HepG2 (cell line): ENCODE data around the gene CLDN15. TPM values are rescaled to one million over a fixed set of nuclear protein-coding genes. Genes with fewer than 3 reads are reported as not detected.

ENCODE experiments used
- FOXK2 ChIP-seq: fragments of 450-650 bp; IDR thresholded peaks from 2 replicates; pipeline ENCODE4 v1.6.1; 2016
- FOXM1 ChIP-seq: sonication (generic); formaldehyde crosslinking; IDR thresholded peaks from 2 replicates; pipeline ENCODE4 v1.5.0; 2020; ENCODE audit warnings: missing genetic modification reagents
- GABPB1 ChIP-seq: IDR thresholded peaks from 2 replicates; pipeline ENCODE4 v1.6.1; 2016; ENCODE audit warnings: mild to moderate bottlenecking, missing genetic modification reagents, moderate library complexity, missing compliant biosample characterization
- LCORL ChIP-seq, 2 experiments: fragments of 450-650 bp in 1 of 2; sonication (generic) in 1 of 2; formaldehyde crosslinking in 1 of 2; IDR thresholded peaks; 2 replicates each; pipeline versions ENCODE4 v1.5.0 to v1.6.1; 2017 to 2020; ENCODE audit warnings: antibody characterized with exemption in 1 of 2, missing genetic modification reagents in 1 of 2
- MATR3 ChIP-seq: sonication (generic); formaldehyde crosslinking; IDR thresholded peaks from 2 replicates; pipeline ENCODE4 v1.4.0; 2020; ENCODE audit warnings: missing genetic modification reagents
- NFKBIZ ChIP-seq: IDR thresholded peaks from 2 replicates; pipeline ENCODE4 v1.6.1; 2018; ENCODE audit warnings: missing genetic modification reagents, missing compliant biosample characterization
- POLR2G ChIP-seq: fragments of 200-400 bp; formaldehyde crosslinking; IDR thresholded peaks from 2 replicates; pipeline ENCODE4 v1.6.1; 2018; ENCODE audit warnings: mild to moderate bottlenecking, low read depth, low read length, moderate library complexity
- ZC3H4 ChIP-seq: sonication (generic); formaldehyde crosslinking; IDR thresholded peaks from 2 replicates; pipeline ENCODE4 v1.4.0; 2020; ENCODE audit warnings: missing genetic modification reagents, borderline replicate concordance
- ZFP36 ChIP-seq: fragments of 150-350 bp; IDR thresholded peaks from 2 replicates; pipeline ENCODE4 v1.6.1; 2018; ENCODE audit warnings: borderline replicate concordance, low read length, low read depth; ENCODE audit not compliant: partially characterized antibody
- ZNF251 ChIP-seq: sonication (generic); formaldehyde crosslinking; IDR thresholded peaks from 2 replicates; pipeline ENCODE4 v1.9.0; 2021; ENCODE audit warnings: mild to moderate bottlenecking, missing genetic modification reagents
- ZNF276 ChIP-seq: sonication (generic); formaldehyde crosslinking; IDR thresholded peaks from 2 replicates; pipeline ENCODE4 v1.4.0; 2020; ENCODE audit warnings: mild to moderate bottlenecking, low read depth, missing genetic modification reagents
- ZNF292 ChIP-seq: sonication (generic); formaldehyde crosslinking; IDR thresholded peaks from 2 replicates; pipeline ENCODE4 v1.8.1; 2022; ENCODE audit warnings: mild to moderate bottlenecking, low read depth, missing genetic modification reagents, borderline replicate concordance
- ZNF33A ChIP-seq: sonication (generic); formaldehyde crosslinking; IDR thresholded peaks from 2 replicates; pipeline ENCODE4 v1.5.1; 2020; ENCODE audit warnings: missing genetic modification reagents, mild to moderate bottlenecking, moderate library complexity, borderline replicate concordance
- ZNF350 ChIP-seq: sonication (generic); formaldehyde crosslinking; IDR thresholded peaks from 2 replicates; pipeline ENCODE4 v1.4.0; 2020; ENCODE audit warnings: mild to moderate bottlenecking, low read depth, missing genetic modification reagents, borderline replicate concordance
- ZNF441 ChIP-seq: sonication (generic); formaldehyde crosslinking; IDR thresholded peaks from 2 replicates; pipeline ENCODE4 v1.7.0; 2021; ENCODE audit warnings: missing genetic modification reagents, borderline replicate concordance
- ZNF674 ChIP-seq: sonication (generic); formaldehyde crosslinking; IDR thresholded peaks from 2 replicates; pipeline ENCODE4 v1.5.0; 2020; ENCODE audit warnings: low read depth, mild to moderate bottlenecking, missing genetic modification reagents
- ZNF703 ChIP-seq: sonication (generic); formaldehyde crosslinking; IDR thresholded peaks from 2 replicates; pipeline ENCODE4 v1.5.1; 2020; ENCODE audit warnings: missing genetic modification reagents, mild to moderate bottlenecking, moderate library complexity, borderline replicate concordance
- ZNF724P ChIP-seq: sonication (generic); formaldehyde crosslinking; IDR thresholded peaks from 2 replicates; pipeline ENCODE4 v1.8.0; 2022; ENCODE audit warnings: missing genetic modification reagents, borderline replicate concordance
- polyA plus RNA-seq, 8 experiments: library from polyadenylated mRNA; depleted of rRNA in 3 of 8; stranded (reverse) in 7 of 8; unstranded in 1 of 8; fragments of >200 nt; fragmentation: Illumina TruSeq in 4 of 8; extraction: Trizol in 4 of 8; gene quantifications; 2 replicates each; pipeline versions ENCODE4 v1.2.1 to v1.2.3, GENCODE V29; 2011 to 2016; ENCODE audit warnings: low read depth in 4 of 8, missing spikeins in 1 of 8, mixed read lengths in 1 of 8; ENCODE audit not compliant: insufficient read depth in 1 of 8
- total RNA-seq, 5 experiments: library from RNA; depleted of rRNA; stranded (reverse); fragments of >200 nt; fragmentation: Illumina TruSeq; extraction: Trizol; gene quantifications; 2 replicates each; pipeline ENCODE4 v1.2.3, GENCODE V29; 2016; ENCODE audit warnings: low read depth in 1 of 5
- TF ChIP-seq, protein P1 (sequence below): sonication (generic); formaldehyde crosslinking; IDR thresholded peaks from 2 replicates; pipeline ENCODE4 v1.5.0; 2020; ENCODE audit warnings: mild to moderate bottlenecking, missing genetic modification reagents, borderline replicate concordance
- TF ChIP-seq, protein P2 (sequence below): sonication (generic); formaldehyde crosslinking; IDR thresholded peaks from 2 replicates; pipeline ENCODE4 v1.5.0; 2020; ENCODE audit warnings: missing genetic modification reagents, mild to moderate bottlenecking, borderline replicate concordance

CLDN15 gene
- total and polyA plus RNA-seq, 2 of the 13 experiments (the other 11 are each of a cell fraction or from before 2014, with no cell fraction given): 7.1 to 17.8 TPM

- TF ChIP-seq ZNF276 (CRISPR knock-in tag) (0 out of 2 replicates have a peak, but pooled peaks have one; percentile 15), POLR2G (no peak; the same call in 1 of the 2 replicates), ZNF724P (no peak; the same call in 1 of the 2 replicates), ZNF251 (no peak), ZFP36 (no peak), FOXK2 (peak; percentile 30; the same call in 1 of the 2 replicates), ZNF292 (CRISPR knock-in tag) (no peak; the same call in 1 of the 2 replicates), ZNF33A (CRISPR knock-in tag) (no peak), GABPB1 (no peak), NFKBIZ (no peak), FOXM1 (CRISPR knock-in tag) (no peak), MATR3 (CRISPR knock-in tag) (no peak), ZNF441 (CRISPR knock-in tag) (no peak), ZNF703 (no peak), ZNF350 (CRISPR knock-in tag) (no peak), LCORL (IDR thresholded peaks at IDR 0.05) (no peak), LCORL (CRISPR knock-in tag; IDR thresholded peaks at IDR 0.05) (no peak; the same call in 1 of the 2 replicates), ZNF674 (CRISPR knock-in tag) (no peak), ZC3H4 (CRISPR knock-in tag) (no peak)
- TF ChIP-seq, protein P1, sequence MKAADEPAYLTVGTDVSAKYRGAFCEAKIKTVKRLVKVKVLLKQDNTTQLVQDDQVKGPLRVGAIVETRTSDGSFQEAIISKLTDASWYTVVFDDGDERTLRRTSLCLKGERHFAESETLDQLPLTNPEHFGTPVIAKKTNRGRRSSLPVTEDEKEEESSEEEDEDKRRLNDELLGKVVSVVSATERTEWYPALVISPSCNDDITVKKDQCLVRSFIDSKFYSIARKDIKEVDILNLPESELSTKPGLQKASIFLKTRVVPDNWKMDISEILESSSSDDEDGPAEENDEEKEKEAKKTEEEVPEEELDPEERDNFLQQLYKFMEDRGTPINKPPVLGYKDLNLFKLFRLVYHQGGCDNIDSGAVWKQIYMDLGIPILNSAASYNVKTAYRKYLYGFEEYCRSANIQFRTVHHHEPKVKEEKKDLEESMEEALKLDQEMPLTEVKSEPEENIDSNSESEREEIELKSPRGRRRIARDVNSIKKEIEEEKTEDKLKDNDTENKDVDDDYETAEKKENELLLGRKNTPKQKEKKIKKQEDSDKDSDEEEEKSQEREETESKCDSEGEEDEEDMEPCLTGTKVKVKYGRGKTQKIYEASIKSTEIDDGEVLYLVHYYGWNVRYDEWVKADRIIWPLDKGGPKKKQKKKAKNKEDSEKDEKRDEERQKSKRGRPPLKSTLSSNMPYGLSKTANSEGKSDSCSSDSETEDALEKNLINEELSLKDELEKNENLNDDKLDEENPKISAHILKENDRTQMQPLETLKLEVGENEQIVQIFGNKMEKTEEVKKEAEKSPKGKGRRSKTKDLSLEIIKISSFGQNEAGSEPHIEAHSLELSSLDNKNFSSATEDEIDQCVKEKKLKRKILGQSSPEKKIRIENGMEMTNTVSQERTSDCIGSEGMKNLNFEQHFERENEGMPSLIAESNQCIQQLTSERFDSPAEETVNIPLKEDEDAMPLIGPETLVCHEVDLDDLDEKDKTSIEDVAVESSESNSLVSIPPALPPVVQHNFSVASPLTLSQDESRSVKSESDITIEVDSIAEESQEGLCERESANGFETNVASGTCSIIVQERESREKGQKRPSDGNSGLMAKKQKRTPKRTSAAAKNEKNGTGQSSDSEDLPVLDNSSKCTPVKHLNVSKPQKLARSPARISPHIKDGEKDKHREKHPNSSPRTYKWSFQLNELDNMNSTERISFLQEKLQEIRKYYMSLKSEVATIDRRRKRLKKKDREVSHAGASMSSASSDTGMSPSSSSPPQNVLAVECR (CRISPR knock-in tag): peak; percentile 23; the same call in 1 of the 2 replicates
- TF ChIP-seq, protein P2, sequence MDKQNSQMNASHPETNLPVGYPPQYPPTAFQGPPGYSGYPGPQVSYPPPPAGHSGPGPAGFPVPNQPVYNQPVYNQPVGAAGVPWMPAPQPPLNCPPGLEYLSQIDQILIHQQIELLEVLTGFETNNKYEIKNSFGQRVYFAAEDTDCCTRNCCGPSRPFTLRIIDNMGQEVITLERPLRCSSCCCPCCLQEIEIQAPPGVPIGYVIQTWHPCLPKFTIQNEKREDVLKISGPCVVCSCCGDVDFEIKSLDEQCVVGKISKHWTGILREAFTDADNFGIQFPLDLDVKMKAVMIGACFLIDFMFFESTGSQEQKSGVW: no peak
Measured at GRCh38 chr7:101218236-101219125, 19.1 kb downstream of the CLDN15 start (continued).
